ENCODE results near the gene NOX5. TPM values are rescaled to one million over a fixed set of nuclear protein-coding genes. Genes with fewer than 3 reads are reported as not detected.

Gene NOX5
- total RNA-seq, 1 donor from 2014 or later, result 0.06 TPM

- DNase-seq (ENCODE audit: low read depth), result no peak
- no peak overlapping the region for H3K4me3 ChIP-seq (ENCODE audit: low read depth, low read length)
- no peak for TF ChIP-seq CTCF (conservative IDR thresholded peaks at IDR 0.05; ENCODE audit: low read depth, low read length)
Observed at GRCh38 chr15:68997930-68998777, 16.3 kb upstream of the NOX5 start.

- DNase-seq (ENCODE audit: low read depth), result no peak
- no peak for TF ChIP-seq CTCF (conservative IDR thresholded peaks at IDR 0.05; ENCODE audit: low read depth, low read length)
- no peak overlapping the region for H3K4me3 ChIP-seq (ENCODE audit: low read depth, low read length)
Observed at GRCh38 chr15:68999091-68999490, 15.4 kb upstream of the NOX5 start.

GRCh38 chr15:69000091-69000490, 14.4 kb upstream of the NOX5 start:
- no peak overlapping the region for H3K4me3 ChIP-seq (ENCODE audit: low read depth, low read length)
- no peak for DNase-seq (ENCODE audit: low read depth)
- no peak for TF ChIP-seq CTCF (conservative IDR thresholded peaks at IDR 0.05; ENCODE audit: low read depth, low read length)

- TF ChIP-seq CTCF (conservative IDR thresholded peaks at IDR 0.05; ENCODE audit: low read depth, low read length), result no peak
- DNase-seq (ENCODE audit: low read depth), result no peak
- no peak overlapping the region for H3K4me3 ChIP-seq (ENCODE audit: low read depth, low read length)
Observed at GRCh38 chr15:69000725-69001503, 13.6 kb upstream of the NOX5 start.

GRCh38 chr15:69002783-69003182, 11.7 kb upstream of the NOX5 start:
- DNase-seq (ENCODE audit: low read depth), result no peak
- H3K4me3 ChIP-seq (ENCODE audit: low read depth, low read length), result no peak overlapping the region
- no peak for TF ChIP-seq CTCF (conservative IDR thresholded peaks at IDR 0.05; ENCODE audit: low read depth, low read length)

- no peak for TF ChIP-seq CTCF (conservative IDR thresholded peaks at IDR 0.05; ENCODE audit: low read depth, low read length)
- no peak for DNase-seq (ENCODE audit: low read depth)
Observed at GRCh38 chr15:69004011-69004410, 10.5 kb upstream of the NOX5 start.

More at GRCh38 chr15:69004011-69004410, 10.5 kb upstream of the NOX5 start:
- H3K4me3 ChIP-seq (ENCODE audit: low read depth, low read length), result no peak overlapping the region
